GM18873 (cell line): Measurements from ENCODE around the gene NAA15.
"Not testable (repeated sequence)": the region's sequence is repeated elsewhere in the genome, so short reads cannot be mapped to it uniquely, and the experiment has no call there.

Experiments
- ATAC-seq: cut with Tn5 transposase; IDR thresholded peaks from one replicate; pipeline ENCODE4 v1.9.1; 2021; ENCODE audit warnings: mild to moderate bottlenecking, moderate library complexity, moderate number of reproducible peaks; ENCODE audit not compliant: unreplicated experiment, low FRiP score

NAA15 gene

DNA sequence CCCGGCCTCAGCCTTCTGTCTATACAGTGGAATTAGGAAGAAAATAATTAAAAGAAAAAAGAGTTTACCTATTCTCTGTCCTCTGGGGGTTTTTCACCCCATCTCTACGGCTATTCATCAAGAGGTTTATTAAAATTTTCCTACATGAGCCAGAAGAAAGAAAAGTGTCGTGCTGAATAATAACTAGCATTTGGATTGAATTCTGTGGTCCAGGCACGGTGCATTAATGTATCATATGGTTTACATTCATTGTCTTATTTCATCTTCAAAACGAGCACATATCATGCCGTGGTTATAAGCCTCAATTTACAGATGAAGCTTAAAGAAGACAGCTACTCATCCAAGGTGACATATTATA, 5.4 kb upstream of the NAA15 start:
- ATAC-seq: no peak

DNA sequence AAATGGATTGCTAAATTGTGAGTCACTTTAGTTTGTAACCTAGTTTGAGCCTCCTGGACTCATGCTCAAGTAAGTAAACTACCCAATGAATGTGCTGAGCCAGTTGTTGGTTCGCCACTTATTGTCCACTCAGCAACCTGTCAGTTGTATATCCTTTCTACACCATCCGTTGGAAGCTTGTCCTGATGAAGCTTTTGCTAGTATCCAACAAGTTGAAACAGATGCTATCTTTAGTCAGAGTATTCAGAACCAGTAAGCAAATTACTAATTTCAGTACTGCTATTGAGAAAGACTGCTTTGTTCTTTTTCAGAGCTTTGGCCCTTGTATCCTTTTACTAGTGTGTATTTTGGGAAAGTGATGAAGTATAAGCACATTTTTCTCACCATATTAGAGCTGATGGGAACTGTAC, 4.3 kb upstream of the NAA15 start:
- no peak for ATAC-seq

DNA sequence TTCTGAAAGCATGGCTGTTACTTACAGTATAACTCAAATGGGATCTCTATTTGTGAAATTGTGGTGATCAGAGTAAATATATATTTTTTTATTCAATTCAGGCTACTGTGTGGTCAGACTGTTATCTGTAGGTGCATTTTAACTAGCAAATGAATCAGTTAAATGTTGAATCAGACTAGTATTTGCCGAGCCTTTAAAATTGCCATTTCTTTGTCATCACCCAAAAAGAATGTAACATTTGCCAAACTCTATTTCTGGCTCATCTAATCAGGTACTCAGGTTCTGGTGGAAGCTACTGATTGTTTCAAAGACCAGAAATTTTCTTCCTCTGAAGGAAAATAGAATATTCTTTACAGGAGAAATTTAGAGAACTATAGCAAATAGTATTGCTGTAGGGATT, 1.8 kb upstream of the NAA15 start:
- ATAC-seq: no peak

DNA sequence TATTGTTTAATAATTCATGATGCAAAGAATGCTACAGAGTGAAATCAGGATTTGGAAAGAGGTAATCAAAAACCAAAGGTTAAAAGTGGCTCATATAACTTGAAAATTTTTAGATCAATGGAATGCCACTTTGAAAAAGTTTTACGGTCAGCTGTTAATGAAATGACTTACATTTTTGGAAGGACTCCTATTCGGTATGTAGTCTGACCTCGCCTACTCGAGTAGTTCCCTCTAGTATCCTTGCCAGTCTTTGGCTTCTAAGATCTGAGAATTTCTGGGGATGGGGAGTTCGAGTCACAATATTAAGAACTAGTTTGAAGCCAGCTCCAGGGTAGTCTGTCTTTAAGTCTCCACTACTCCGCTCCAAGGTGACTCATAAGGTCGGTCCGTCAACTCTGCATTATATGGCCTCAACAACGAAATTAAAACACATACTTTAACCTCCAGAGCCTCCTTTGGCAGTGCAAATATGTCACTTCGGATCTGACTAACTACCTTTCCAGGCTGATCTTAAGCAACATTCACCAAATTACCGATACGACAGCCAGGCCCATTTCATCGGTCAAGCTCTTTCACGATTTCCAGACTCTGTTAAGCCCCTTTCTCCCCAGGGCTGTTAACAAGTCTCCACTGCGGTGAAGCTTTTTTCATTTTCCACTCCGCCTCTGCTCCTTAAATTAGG, 733 bp upstream of the NAA15 start:
- no peak for ATAC-seq

DNA sequence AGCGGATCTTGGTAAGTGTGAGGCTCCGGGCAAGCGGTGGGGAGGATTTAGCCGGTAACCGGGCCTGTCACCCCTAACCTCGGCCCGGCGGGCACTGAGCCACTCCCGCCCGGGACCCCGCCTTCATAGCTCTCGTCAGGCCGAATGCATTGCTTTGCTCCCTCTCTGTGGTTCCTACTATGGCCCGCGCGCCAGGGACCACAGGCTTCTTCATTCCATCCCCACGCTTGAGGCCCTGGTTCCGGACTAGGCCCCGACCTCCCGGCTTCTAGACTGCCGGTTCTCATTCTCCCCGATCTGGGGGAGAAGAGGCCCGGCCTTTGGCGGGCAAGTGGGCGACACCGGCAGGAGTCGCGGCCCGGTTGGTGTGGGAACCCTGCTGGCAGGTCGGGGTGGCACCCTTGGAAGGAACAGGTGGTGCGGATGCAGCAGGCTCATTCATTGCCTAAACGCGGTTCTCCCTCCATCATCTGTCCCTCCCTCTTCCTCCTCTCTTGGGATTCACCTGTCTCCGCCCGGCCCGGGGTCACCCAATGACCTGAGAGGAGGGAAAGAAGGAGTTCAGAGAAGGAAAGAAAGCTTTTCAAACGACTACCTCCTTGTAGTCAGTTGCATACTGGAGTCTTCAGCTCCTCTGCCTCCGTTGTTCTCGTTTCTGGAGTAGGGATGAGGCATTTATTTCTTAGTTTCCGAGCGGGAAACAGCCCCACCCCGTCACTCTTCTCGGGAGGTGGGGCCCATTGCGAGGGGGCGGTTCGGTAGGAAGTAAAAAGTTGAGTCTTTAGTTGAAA, 711 bp downstream of the NAA15 start, which contains the start of gene NDUFC1:
NDUFC1 (minus strand) TSS at position 657 of the 791 bp plus-strand sequence. CDS start 6,679 bp downstream, outside the sequence.
- ATAC-seq: peak; percentile 31

DNA sequence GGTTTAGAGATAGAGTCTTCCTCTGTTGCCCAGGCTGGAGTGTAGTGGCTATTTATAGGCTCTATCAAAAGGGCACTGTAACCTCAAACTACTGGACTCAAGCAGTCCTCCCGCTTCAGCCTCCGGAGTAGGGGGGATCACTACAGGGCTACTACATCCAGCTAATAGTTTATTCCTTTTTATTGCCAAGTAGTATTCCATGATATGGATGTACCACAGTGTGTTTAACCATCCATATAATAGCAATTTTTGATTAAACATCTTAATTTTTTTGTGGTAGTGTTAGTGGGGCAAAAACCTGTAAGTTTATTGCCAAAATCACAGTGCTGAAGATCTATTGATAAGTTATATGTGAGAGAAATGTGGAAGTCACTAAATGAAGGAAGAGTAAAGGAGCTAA, 3.6 kb downstream of the NAA15 start:
- no peak for ATAC-seq

DNA sequence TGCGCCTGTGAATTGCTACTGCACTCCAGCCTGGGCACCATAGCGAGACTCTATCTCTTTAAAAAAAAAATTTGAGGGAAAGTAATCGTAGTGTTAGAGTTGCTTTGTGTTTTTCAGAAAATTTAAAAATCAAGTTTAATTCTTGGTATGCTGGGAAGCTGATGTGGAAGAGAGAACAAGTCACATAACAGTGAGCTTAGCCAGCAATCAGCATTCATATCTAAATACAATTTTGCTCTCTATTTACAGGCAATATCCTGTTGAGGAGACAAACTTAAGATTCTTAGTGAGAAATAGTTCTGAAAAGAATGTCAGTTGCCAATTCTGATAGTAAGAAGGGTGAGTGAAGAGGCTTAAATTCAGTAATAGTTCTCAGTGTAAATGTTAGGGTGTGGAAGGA, 10.6 kb downstream of the NAA15 start:
- ATAC-seq: no peak

DNA sequence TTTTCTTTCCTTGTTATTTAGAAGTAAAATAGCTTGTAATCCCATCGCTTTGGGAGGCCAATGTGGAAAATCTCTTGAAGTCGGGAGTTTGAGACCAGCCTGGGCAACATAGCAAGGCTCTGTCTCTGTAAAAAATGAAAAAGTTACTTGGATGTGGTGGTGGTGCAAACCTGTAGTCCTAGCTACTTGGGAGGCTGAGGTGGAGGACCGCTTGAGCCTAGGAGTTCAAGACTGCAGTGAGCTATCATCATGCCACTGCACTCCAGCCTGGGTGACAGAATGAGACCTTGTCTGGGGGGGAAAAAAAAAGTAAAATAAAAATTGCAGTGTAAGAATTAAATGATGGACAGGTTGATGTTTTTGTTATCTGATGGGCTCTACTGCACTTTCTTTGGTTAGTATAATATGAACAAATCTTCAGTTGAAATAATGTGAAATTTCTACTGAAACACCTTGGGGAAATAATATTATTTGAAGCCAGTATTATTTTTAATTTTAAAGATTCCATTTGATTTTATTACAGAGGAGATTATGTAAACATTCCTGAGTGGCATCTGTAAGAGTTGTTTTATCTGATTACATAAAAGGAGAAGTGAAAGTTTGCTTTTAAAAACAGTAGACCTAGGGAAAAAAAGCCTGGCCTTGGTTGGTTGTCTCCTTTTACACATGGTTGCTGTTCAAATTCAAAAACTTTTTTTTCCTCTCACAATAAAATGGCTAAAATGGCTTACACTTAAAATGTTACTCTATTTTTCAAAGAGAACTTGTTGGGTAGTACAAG, 11.4 kb downstream of the NAA15 start:
- ATAC-seq: no peak

DNA sequence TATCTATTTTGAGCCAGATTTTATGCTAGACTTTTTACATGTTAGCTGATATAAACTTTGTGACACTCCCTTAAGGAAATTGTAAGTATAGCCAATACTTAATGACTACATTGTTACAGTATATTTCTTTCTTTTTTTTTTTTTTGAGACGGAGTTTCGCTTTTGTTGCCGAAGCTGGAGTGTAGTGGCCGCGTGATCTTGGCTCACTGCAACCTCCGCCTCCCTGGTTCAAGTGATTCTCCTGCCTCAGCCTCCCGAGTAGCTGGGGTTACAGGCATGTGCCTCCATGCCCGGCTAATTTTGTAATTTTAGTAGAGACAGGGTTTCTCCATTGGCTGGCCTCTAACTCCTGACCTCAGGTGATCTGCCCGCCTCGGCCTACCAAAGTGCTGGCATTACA, 12.1 kb downstream of the NAA15 start:
- not testable (repeated sequence) for ATAC-seq

DNA sequence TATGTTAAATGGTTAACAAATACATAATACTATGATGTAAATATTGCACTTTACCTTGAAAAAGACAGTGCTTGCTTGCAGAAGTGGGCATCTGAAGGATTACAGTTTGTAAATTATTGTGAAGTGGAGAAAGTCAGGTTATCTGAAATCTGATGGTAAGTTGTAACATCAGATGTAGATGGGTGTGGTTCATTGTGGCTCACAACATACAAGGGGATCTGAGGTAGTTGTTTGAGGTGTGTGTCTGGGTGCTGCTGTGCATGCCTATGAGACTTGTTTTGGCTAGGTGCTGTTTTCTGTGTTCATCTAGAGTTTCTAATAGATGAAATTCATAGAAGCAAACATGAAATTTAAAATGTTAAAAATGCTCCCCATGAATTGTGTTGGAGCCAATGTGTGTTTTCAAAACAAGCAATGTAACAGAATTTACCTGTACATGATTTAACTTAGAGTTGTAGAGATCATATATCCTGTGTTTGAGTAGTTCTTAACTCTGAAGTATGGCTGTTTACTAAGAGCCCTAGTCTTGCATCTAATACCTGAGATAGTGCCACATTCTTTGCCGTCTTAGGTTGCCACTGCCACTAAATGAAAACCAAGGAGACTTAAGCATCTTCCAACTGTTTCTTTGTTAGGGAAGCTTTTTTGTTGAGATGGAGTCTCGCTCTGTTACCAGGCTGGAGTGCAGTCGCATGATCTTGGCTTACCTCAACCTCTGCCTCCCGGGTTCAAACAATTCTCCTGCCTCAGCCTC, 12.9 kb downstream of the NAA15 start:
- no peak for ATAC-seq

DNA sequence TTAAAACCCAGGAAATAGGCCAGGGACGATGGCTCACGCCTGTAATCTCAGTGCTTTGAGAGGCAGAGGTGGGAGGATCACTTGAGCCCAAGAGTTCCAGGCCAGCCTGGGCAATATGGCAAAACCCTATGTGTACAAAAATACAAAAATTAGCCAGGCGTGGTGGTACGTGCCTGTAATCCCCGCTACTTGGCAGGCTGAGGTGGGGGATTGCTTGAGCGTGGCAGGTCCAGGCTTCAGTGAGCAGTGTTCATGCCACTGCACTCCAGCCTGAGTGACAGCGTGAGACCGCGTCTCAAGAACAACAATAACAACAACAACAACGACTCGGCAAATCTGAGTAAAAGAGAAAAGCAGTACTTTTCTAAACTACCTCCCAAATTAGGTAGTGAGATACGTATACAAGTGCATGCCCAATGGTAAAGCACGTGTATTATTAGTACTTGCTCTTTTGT, 13.9 kb downstream of the NAA15 start:
- peak; percentile 51 for ATAC-seq

DNA sequence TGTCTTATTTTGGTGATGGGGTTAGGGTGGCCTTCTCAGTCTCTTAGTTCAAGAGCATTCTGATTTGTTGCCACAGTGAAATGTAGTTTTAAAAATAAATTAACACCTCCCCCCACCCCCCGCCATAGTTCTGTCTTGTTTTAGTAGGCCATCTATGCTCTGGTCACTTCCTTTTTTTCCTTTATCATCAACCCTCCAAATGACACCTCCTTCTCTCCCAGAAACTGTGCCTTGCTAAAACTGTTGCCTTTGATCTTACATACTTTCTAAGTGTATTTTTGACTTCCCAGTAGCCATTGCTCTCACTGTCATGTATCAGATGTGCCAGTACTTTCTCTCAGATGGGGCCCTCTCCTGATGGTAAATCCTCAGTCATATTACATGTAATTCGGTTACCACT, 15.4 kb downstream of the NAA15 start:
- ATAC-seq: no peak

DNA sequence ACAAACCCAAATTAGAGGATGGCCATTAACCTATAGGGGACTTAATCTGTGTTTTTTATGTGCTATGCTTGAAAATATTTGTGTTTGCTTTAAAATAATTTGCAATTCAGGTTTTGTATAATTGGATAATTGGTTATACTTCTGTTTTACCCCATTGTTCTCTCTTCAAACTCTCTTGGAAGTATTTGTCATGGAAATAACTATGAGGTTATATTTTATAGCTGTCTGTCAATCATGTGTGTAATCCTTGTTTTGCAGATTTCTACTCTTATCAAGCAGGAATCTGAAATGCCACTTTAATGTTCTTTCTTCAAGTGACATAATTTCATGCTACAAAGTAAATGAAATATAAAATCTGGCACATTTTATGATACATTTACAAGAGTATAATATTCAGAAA, 16.3 kb downstream of the NAA15 start:
- no peak for ATAC-seq

DNA sequence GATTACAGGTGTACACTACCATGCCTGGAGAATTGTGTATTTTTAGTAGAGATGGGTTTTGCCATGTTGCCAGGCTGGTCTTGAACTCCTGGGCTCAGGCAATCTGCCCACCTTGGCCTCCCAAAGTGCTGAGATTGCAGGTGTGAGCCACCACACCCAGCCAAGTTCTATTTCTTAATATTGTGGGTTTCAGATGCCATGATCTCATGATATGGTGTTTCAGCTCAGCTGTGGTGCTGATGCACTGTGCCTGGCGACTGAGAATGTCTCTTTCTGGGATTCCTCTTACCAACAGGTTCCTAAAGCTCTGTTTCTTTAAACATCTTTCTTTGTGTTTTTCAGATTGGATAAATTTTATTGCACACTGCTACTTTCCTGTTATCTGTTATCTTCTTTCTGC, 18.3 kb downstream of the NAA15 start:
- ATAC-seq: no peak

DNA sequence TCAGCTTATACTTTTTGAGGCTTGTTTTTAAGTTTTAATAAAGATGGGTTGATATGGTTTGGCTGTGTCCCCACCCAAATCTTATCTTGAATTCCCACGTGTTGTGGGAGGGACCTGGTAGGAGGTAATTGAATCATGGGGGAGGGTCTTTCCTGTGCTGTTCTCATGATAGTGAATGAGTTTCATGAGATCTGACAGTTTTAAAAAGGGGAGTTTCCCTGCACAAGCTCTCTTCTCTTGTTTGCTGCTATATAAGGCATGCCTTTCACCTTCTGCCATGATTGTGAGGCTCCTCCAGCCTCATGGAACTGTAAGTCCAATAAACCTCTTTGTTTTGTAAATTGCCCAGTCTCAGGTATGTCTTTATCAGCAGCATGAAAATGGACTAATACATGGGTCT, 20.8 kb downstream of the NAA15 start:
- not testable (repeated sequence) for ATAC-seq

DNA sequence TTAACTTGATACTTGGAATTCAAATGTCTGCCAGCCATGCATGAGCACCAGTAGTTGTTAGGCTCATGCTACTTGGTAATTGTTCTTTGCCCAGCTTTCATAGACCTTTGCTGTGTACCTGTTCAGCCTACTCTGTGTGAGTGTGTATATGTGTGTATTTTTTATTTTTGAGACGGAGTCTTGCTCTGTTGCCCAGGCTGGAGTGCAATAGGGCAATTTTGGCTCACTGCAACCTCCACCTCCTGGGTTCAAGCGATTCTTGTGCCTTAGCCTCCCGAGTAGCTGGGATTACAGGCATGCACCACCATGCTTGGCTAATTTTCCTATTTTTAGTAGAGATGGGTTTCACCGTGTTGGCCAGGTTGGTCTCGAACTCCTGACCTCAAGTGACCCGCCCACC, 21.2 kb downstream of the NAA15 start:
- ATAC-seq: not testable (repeated sequence)

DNA sequence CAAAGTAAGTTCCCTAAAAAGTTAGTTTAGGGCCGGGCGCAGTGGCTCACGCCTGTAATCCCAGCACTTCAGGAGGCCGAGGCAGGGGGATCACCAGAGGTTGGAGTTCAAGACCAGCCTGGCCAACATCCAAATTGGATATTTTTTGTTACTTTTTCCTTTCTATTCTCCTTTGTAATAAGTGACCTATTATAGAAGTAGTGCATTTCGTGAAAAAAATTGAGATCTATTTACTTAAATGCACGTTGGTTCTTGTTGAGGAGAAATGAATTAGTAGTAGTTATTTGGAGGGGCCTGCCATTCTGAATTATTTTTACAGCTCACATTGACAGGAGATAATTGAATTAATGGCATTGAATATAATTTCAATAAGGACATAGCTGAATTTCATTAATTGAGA, 23.3 kb downstream of the NAA15 start:
- ATAC-seq: no peak

DNA sequence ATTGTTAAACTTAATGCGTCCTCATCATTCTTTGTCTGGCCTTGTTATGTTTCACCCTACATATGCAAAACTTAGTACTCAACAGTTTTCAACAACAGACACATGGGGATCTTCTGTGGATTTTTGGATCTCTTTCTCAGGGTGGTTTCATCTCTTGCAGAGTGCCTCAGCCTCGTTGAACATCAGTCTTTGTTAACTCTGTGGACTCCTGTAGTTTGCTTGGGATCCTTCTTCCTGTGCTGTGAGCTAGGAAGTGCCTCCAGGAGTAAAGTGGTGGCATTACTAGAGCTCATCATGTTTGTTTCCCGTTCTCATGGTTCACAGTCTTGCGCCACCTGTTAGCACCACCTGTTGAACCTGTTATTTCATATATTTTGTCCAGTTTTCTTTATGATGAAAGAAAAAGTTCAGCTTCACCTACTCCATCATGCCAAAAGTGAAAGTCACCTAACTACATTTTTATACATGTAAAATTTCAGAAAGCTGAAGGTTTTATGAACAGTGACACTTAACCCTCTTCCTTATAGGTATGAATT, 28.4 kb downstream of the NAA15 start:
- no peak for ATAC-seq

DNA sequence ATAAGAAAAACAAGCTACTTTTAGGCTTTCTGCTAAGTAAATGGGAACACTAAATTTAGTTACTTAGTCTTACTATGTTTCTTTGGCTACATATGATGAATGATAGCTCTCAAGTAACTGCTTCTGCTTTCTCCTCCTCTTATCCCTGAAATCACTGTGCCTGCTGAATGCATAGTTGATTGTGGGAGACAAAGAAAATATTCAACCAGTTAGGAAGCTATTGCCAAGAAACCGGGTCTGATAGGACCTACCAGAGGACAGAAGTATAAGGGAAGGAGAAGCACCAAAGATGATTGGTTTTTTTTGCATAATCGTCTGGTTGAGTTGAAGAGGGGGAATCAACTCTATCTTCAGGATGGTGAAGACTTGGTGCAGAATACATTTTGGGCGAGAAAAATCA, 29.0 kb downstream of the NAA15 start:
- no peak for ATAC-seq

DNA sequence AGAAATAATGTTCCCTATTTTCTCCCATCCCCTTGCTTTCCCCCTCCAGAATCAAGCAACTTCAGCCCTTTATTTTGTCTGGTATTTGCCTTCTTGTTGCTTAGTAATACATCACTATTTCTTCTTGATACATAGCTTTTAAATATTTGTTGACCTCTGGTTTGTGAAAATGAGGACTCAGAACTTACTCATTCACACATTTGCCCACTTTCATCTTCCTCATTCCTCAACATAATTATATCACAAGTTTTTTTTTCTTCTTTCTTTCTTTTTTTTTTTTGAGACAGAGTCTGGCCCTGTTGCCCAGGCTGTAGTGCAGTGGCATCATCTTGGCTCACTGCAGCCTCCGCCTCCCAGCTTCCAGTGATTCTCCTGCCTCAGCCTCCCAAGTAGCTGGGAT, 29.9 kb downstream of the NAA15 start:
- ATAC-seq: no peak
